MM.1S (cell line): ENCODE measurements around the gene EBF3.

Source experiments
- DNase-seq: peaks from one replicate; pipeline ENCODE4 v3.0.0-alpha.2; 2015
- H2AFZ ChIP-seq: fragments of 300-600 bp; sonication (generic); 2 replicates; pipeline ENCODE4 v1.6.0; 2016; ENCODE audit warnings: antibody characterized with exemption, low read length
- H3F3A ChIP-seq: fragments of 300-600 bp; sonication (generic); 2 replicates; pipeline ENCODE4 v1.6.1; 2016; ENCODE audit warnings: mild to moderate bottlenecking, antibody characterized with exemption, low read length, moderate library complexity, mixed read lengths; ENCODE audit not compliant: insufficient read depth
- H3K27ac ChIP-seq: fragments of 300-600 bp; sonication (generic); 2 replicates; pipeline ENCODE4 v1.5.1; 2016; ENCODE audit warnings: mild to moderate bottlenecking, low read length
- H3K27me3 ChIP-seq: fragments of 300-600 bp; sonication (generic); replicated peaks from 2 replicates; pipeline ENCODE4 v1.6.0; 2016; ENCODE audit warnings: low read length; ENCODE audit not compliant: insufficient read depth
- H3K36me3 ChIP-seq: fragments of 300-600 bp; sonication (generic); replicated peaks from 2 replicates; pipeline ENCODE4 v1.6.1; 2016; ENCODE audit warnings: mild to moderate bottlenecking, low read length, mixed read lengths; ENCODE audit not compliant: insufficient read depth
- H3K4me1 ChIP-seq: fragments of 300-600 bp; sonication (generic); 2 replicates; pipeline ENCODE4 v1.6.1; 2016; ENCODE audit warnings: low read length, mixed read lengths
- H3K4me2 ChIP-seq: fragments of 300-600 bp; sonication (generic); 2 replicates; pipeline ENCODE4 v1.6.0; 2016; ENCODE audit warnings: low read depth, low read length
- H3K4me3 ChIP-seq: fragments of 300-600 bp; sonication (generic); 2 replicates; pipeline ENCODE4 v1.5.1; 2016; ENCODE audit warnings: low read length, mixed read lengths
- H3K79me2 ChIP-seq: fragments of 300-600 bp; sonication (generic); 2 replicates; pipeline ENCODE4 v1.6.1; 2016; ENCODE audit warnings: mixed run types, low read length, mixed read lengths
- H3K9ac ChIP-seq: fragments of 300-600 bp; sonication (generic); 2 replicates; pipeline ENCODE4 v1.6.1; 2016; ENCODE audit warnings: low read length, mixed read lengths
- H3K9me2 ChIP-seq: fragments of 300-600 bp; sonication (generic); replicated peaks from 2 replicates; pipeline ENCODE4 v1.6.1; 2016; ENCODE audit warnings: mild to moderate bottlenecking, low read length, mixed read lengths; ENCODE audit not compliant: insufficient read depth
- H3K9me3 ChIP-seq: fragments of 300-600 bp; sonication (generic); replicated peaks from 2 replicates; pipeline ENCODE4 v1.6.1; 2016; ENCODE audit warnings: mild to moderate bottlenecking, low read length, mixed read lengths; ENCODE audit not compliant: insufficient read depth
- H4K20me1 ChIP-seq: fragments of 300-600 bp; sonication (generic); 2 replicates; pipeline ENCODE4 v1.6.1; 2016; ENCODE audit warnings: mild to moderate bottlenecking, low read length, moderate library complexity, mixed read lengths; ENCODE audit not compliant: insufficient read depth
- EZH2 ChIP-seq: fragments of 300-600 bp; sonication (generic); optimal IDR thresholded peaks from 2 replicates; pipeline ENCODE3; 2017; ENCODE audit warnings: low read depth, mild to moderate bottlenecking, antibody characterized with exemption, low read length, mixed read lengths
- EZH2phosphoT487 ChIP-seq: fragments of 300-600 bp; sonication (generic); IDR thresholded peaks from 2 replicates; pipeline ENCODE4 v1.6.1; 2018; ENCODE audit warnings: antibody characterized with exemption, low read length
- TF ChIP-seq, protein P1 (sequence below): fragments of 300-600 bp; sonication (generic); IDR thresholded peaks from 2 replicates; pipeline ENCODE4 v1.5.1; 2016; ENCODE audit warnings: antibody characterized with exemption, low read length, mixed read lengths

EBF3 gene

DNA sequence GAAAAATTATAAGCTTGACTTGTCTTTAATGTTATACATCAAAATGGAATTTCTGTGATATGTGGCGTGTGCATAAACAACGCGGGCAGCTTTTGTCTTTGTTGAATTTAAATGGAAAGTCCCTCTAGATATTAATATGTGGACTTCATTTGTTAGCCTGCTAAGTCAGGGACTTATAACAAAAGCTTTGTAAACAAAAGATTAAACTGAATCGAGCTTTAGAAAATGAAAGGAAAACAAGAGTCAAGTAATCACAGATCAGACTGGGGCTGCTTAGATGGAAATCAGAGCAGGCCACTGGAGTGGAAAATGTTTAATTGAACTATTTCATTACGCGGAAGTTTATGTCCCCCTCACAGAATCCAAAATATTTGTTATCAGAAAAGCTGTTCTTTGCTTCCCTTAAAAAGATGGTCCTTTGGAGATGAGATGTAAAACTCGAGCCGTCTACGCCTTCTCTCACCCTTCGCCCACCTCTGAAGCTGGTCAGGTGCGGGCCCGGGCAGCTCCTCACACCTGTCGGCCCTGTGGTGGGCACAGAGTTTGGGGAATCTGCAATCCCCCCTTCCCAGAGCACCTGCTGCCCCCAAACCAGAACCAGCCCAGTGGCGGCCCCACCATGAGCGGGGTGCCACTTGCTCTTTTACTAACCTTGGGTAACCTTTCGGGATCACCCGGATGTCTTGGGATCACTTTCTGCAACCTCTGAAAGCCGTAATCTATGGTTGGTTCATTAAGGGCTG, 116.2 kb downstream of the EBF3 start:
- H3K27ac ChIP-seq, result no peak overlapping the region
- no peaks in the 10 kb centered on the region for H4K20me1 ChIP-seq
- H3K4me1 ChIP-seq, result no peaks in the 10 kb centered on the region
- peak; percentile 10 for DNase-seq
- TF ChIP-seq EZH2phosphoT487 (no peak), EZH2 (no peak)
- TF ChIP-seq, protein P1, sequence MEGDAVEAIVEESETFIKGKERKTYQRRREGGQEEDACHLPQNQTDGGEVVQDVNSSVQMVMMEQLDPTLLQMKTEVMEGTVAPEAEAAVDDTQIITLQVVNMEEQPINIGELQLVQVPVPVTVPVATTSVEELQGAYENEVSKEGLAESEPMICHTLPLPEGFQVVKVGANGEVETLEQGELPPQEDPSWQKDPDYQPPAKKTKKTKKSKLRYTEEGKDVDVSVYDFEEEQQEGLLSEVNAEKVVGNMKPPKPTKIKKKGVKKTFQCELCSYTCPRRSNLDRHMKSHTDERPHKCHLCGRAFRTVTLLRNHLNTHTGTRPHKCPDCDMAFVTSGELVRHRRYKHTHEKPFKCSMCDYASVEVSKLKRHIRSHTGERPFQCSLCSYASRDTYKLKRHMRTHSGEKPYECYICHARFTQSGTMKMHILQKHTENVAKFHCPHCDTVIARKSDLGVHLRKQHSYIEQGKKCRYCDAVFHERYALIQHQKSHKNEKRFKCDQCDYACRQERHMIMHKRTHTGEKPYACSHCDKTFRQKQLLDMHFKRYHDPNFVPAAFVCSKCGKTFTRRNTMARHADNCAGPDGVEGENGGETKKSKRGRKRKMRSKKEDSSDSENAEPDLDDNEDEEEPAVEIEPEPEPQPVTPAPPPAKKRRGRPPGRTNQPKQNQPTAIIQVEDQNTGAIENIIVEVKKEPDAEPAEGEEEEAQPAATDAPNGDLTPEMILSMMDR, result no peak
- no peaks in the 10 kb centered on the region for H3K9me2 ChIP-seq
- no peak overlapping the region for H2AFZ ChIP-seq
- H3K79me2 ChIP-seq, result no peaks in the 10 kb centered on the region
- H3F3A ChIP-seq, result no peaks in the 10 kb centered on the region
- H3K9ac ChIP-seq, result no peak overlapping the region
- H3K27me3 ChIP-seq, result no peaks in the 10 kb centered on the region
- no peak overlapping the region for H3K4me2 ChIP-seq
- no peak overlapping the region; the same call in 1 of the 2 replicates for H3K4me3 ChIP-seq
- no peaks in the 10 kb centered on the region for H3K36me3 ChIP-seq
- no peaks in the 10 kb centered on the region for H3K9me3 ChIP-seq

DNA sequence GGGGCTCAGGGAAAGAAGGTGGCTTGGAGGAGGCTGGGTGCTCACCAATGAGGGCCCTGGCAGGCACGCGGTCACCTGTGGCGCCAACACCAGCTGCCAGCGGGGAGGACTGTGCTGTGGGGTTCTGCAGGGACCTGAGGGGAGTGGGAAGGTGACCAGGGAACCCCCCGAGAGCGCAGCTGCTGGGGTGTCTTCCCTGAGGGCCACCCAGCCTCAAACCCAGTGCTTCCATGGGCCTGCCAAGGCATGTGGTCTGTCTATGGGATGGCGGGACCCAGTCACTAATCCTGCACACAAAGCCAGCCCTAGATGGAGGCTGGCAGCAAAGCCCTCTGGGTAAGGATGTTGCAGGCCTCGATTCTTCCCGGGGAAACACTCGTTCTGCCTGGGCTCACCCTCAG, 117.1 kb downstream of the EBF3 start:
- no peak for DNase-seq
- Histone ChIP-seq H3K4me2 (no peak overlapping the region), H2AFZ (no peak overlapping the region), H3K79me2 (no peaks in the 10 kb centered on the region), H3K4me3 (no peak overlapping the region), H3K9me2 (no peaks in the 10 kb centered on the region), H4K20me1 (no peaks in the 10 kb centered on the region), H3K27me3 (no peaks in the 10 kb centered on the region), H3K9ac (no peak overlapping the region), H3K27ac (no peak overlapping the region), H3F3A (no peaks in the 10 kb centered on the region), H3K4me1 (no peaks in the 10 kb centered on the region), H3K9me3 (no peaks in the 10 kb centered on the region), H3K36me3 (no peaks in the 10 kb centered on the region)
- TF ChIP-seq EZH2 (no peak), EZH2phosphoT487 (no peak)

DNA sequence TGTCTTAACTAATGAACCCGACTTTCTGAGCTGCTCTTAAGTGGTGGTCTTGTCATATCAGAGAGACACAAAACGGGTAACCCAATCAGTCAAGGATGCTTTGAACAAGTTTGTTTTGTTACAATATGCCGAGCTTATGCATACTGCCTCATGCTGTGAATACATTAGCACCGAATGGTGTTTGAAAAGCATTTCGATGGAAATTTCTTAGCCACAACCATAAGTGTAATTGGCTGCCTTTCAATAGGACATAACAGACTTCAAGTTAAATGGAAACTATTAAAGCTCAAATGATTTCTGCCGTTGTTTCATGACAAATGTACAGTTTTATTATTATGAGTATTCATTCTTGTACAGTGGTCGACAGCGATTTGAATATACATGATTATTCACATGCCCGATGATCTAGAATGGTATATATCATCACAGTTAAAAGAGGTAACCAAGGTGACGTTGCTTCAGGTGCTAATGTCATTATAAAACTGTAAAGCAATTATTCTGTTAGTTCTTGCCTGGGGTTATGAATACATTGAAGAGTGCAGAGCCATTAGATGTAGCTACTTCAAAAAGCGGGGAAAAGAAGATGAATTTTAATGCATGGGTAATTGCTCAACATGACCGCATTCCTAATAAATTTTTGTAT, 118.8 kb downstream of the EBF3 start:
- no peaks in the 10 kb centered on the region for H3K27me3 ChIP-seq

DNA sequence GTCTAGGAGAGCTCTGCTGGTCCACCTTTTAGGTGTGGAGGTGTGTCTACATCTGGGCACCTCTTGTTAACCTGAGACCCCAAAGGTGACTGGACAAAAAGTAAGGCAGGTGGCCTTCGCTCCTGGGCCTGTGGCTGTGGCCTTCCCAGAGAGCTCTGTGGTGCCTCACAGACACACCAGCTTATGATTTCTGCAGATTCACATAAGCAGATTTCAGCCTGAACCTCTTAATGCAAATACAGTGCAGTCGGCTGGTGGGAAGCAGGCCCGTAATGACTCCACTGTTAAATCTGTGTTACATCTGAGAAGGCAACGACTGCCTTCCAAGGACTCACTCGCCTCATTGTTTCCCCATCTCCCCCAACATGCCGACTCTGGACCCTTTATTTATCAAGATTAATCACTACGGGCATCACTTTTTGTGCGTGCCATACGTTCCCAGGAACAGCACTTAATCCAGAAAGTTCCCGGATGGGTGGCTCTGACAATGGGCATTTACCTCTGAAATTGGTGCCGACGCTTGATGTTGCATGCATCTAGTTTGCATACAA, 119.8 kb downstream of the EBF3 start:
- TF ChIP-seq, protein P1, result no peak
- no peak for TF ChIP-seq EZH2phosphoT487
- no peak for TF ChIP-seq EZH2
- Histone ChIP-seq H3K27ac (no peak overlapping the region), H3K4me2 (no peak overlapping the region), H3K9ac (no peak overlapping the region), H3K9me3 (no peaks in the 10 kb centered on the region), H3K79me2 (no peaks in the 10 kb centered on the region), H3K27me3 (no peaks in the 10 kb centered on the region), H3F3A (no peaks in the 10 kb centered on the region), H3K36me3 (no peaks in the 10 kb centered on the region), H3K4me1 (no peaks in the 10 kb centered on the region), H3K9me2 (no peaks in the 10 kb centered on the region), H4K20me1 (no peaks in the 10 kb centered on the region), H3K4me3 (no peak overlapping the region), H2AFZ (no peak overlapping the region)
- DNase-seq, result no peak

More for the DNA sequence above, 118.8 kb downstream of the EBF3 start:
- no peak overlapping the region for H2AFZ ChIP-seq
- H3F3A ChIP-seq, result no peaks in the 10 kb centered on the region
- H3K4me2 ChIP-seq, result no peak overlapping the region
- H3K9me3 ChIP-seq, result no peaks in the 10 kb centered on the region
- no peak for DNase-seq
- H4K20me1 ChIP-seq, result no peaks in the 10 kb centered on the region
- H3K36me3 ChIP-seq, result no peaks in the 10 kb centered on the region
- H3K9me2 ChIP-seq, result no peaks in the 10 kb centered on the region
- H3K4me3 ChIP-seq, result no peak overlapping the region
- no peak overlapping the region for H3K9ac ChIP-seq
- no peak for TF ChIP-seq EZH2phosphoT487
- no peaks in the 10 kb centered on the region for H3K4me1 ChIP-seq
- no peaks in the 10 kb centered on the region for H3K79me2 ChIP-seq
- H3K27ac ChIP-seq, result no peak overlapping the region
